Measurements from ENCODE around the gene PHLPP1. TPM values are rescaled to one million over a fixed set of nuclear protein-coding genes. Genes with fewer than 3 reads are reported as not detected.

Gene PHLPP1
- total and polyA plus RNA-seq, 2 experiments from 2014 or later = 15.7 to 73.6 TPM

DNA sequence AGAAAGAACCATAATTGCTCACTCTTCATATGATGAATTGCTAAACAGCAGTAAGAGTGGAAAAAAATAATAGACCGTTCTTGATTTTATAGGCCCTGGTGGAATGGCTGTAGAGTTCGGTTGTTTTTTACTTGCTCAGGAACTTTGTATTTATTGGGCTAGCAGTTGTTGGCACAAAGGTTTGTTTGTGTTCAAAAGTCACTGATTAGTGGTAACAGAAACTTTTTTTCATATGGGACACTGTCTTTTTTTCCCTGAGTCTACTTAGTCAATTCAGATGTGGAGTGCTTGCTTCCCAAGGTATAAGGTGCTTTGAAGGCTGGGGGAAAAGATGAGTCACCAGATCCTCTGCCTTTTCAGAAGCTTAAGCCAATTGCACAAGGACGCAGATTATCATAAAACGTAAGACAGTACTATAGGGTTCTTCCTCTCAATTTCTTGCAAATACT is 25.8 kb downstream of the PHLPP1 start:
- no peak overlapping the region for H3K4me3 Mint-ChIP-seq
- peak; percentile 11; the same call in 2 of the 3 replicates for ATAC-seq
- H3K27ac Mint-ChIP-seq = peak overlapping the region; percentile 96

More for the DNA sequence above, 25.8 kb downstream of the PHLPP1 start:
- TF ChIP-seq NANOG (IDR thresholded peaks at IDR 0.05; ENCODE audit: borderline replicate concordance) (no peak), ZNF331 (CRISPR knock-in tag; IDR thresholded peaks at IDR 0.05; ENCODE audit: low read depth) (no peak), ZNF114 (CRISPR knock-in tag; IDR thresholded peaks at IDR 0.05) (no peak), EZH2 (IDR thresholded peaks at IDR 0.05; ENCODE audit: low read depth, unreplicated experiment) (no peak), STAT1 (IDR thresholded peaks at IDR 0.05; ENCODE audit: unreplicated experiment) (no peak), CREB1 (CRISPR knock-in tag; IDR thresholded peaks at IDR 0.05; ENCODE audit: low read depth) (no peak), JUNB (IDR thresholded peaks at IDR 0.05; ENCODE audit: unreplicated experiment) (no peak), POLR2AphosphoS5 (IDR thresholded peaks at IDR 0.05; ENCODE audit: low read depth) (no peak), EZH2phosphoT487 (IDR thresholded peaks at IDR 0.05; ENCODE audit: unreplicated experiment) (no peak)
- TF ChIP-seq, protein P1, sequence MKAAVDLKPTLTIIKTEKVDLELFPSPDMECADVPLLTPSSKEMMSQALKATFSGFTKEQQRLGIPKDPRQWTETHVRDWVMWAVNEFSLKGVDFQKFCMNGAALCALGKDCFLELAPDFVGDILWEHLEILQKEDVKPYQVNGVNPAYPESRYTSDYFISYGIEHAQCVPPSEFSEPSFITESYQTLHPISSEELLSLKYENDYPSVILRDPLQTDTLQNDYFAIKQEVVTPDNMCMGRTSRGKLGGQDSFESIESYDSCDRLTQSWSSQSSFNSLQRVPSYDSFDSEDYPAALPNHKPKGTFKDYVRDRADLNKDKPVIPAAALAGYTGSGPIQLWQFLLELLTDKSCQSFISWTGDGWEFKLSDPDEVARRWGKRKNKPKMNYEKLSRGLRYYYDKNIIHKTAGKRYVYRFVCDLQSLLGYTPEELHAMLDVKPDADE (IDR thresholded peaks at IDR 0.05) = no peak
- TF ChIP-seq, protein P2, sequence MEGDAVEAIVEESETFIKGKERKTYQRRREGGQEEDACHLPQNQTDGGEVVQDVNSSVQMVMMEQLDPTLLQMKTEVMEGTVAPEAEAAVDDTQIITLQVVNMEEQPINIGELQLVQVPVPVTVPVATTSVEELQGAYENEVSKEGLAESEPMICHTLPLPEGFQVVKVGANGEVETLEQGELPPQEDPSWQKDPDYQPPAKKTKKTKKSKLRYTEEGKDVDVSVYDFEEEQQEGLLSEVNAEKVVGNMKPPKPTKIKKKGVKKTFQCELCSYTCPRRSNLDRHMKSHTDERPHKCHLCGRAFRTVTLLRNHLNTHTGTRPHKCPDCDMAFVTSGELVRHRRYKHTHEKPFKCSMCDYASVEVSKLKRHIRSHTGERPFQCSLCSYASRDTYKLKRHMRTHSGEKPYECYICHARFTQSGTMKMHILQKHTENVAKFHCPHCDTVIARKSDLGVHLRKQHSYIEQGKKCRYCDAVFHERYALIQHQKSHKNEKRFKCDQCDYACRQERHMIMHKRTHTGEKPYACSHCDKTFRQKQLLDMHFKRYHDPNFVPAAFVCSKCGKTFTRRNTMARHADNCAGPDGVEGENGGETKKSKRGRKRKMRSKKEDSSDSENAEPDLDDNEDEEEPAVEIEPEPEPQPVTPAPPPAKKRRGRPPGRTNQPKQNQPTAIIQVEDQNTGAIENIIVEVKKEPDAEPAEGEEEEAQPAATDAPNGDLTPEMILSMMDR (conservative IDR thresholded peaks at IDR 0.05; ENCODE audit: low read depth in 2 of 2) = no peak
- TF ChIP-seq, protein P3, sequence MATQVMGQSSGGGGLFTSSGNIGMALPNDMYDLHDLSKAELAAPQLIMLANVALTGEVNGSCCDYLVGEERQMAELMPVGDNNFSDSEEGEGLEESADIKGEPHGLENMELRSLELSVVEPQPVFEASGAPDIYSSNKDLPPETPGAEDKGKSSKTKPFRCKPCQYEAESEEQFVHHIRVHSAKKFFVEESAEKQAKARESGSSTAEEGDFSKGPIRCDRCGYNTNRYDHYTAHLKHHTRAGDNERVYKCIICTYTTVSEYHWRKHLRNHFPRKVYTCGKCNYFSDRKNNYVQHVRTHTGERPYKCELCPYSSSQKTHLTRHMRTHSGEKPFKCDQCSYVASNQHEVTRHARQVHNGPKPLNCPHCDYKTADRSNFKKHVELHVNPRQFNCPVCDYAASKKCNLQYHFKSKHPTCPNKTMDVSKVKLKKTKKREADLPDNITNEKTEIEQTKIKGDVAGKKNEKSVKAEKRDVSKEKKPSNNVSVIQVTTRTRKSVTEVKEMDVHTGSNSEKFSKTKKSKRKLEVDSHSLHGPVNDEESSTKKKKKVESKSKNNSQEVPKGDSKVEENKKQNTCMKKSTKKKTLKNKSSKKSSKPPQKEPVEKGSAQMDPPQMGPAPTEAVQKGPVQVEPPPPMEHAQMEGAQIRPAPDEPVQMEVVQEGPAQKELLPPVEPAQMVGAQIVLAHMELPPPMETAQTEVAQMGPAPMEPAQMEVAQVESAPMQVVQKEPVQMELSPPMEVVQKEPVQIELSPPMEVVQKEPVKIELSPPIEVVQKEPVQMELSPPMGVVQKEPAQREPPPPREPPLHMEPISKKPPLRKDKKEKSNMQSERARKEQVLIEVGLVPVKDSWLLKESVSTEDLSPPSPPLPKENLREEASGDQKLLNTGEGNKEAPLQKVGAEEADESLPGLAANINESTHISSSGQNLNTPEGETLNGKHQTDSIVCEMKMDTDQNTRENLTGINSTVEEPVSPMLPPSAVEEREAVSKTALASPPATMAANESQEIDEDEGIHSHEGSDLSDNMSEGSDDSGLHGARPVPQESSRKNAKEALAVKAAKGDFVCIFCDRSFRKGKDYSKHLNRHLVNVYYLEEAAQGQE (IDR thresholded peaks at IDR 0.05; ENCODE audit: unreplicated experiment) = no peak
- TF ChIP-seq, protein P4, sequence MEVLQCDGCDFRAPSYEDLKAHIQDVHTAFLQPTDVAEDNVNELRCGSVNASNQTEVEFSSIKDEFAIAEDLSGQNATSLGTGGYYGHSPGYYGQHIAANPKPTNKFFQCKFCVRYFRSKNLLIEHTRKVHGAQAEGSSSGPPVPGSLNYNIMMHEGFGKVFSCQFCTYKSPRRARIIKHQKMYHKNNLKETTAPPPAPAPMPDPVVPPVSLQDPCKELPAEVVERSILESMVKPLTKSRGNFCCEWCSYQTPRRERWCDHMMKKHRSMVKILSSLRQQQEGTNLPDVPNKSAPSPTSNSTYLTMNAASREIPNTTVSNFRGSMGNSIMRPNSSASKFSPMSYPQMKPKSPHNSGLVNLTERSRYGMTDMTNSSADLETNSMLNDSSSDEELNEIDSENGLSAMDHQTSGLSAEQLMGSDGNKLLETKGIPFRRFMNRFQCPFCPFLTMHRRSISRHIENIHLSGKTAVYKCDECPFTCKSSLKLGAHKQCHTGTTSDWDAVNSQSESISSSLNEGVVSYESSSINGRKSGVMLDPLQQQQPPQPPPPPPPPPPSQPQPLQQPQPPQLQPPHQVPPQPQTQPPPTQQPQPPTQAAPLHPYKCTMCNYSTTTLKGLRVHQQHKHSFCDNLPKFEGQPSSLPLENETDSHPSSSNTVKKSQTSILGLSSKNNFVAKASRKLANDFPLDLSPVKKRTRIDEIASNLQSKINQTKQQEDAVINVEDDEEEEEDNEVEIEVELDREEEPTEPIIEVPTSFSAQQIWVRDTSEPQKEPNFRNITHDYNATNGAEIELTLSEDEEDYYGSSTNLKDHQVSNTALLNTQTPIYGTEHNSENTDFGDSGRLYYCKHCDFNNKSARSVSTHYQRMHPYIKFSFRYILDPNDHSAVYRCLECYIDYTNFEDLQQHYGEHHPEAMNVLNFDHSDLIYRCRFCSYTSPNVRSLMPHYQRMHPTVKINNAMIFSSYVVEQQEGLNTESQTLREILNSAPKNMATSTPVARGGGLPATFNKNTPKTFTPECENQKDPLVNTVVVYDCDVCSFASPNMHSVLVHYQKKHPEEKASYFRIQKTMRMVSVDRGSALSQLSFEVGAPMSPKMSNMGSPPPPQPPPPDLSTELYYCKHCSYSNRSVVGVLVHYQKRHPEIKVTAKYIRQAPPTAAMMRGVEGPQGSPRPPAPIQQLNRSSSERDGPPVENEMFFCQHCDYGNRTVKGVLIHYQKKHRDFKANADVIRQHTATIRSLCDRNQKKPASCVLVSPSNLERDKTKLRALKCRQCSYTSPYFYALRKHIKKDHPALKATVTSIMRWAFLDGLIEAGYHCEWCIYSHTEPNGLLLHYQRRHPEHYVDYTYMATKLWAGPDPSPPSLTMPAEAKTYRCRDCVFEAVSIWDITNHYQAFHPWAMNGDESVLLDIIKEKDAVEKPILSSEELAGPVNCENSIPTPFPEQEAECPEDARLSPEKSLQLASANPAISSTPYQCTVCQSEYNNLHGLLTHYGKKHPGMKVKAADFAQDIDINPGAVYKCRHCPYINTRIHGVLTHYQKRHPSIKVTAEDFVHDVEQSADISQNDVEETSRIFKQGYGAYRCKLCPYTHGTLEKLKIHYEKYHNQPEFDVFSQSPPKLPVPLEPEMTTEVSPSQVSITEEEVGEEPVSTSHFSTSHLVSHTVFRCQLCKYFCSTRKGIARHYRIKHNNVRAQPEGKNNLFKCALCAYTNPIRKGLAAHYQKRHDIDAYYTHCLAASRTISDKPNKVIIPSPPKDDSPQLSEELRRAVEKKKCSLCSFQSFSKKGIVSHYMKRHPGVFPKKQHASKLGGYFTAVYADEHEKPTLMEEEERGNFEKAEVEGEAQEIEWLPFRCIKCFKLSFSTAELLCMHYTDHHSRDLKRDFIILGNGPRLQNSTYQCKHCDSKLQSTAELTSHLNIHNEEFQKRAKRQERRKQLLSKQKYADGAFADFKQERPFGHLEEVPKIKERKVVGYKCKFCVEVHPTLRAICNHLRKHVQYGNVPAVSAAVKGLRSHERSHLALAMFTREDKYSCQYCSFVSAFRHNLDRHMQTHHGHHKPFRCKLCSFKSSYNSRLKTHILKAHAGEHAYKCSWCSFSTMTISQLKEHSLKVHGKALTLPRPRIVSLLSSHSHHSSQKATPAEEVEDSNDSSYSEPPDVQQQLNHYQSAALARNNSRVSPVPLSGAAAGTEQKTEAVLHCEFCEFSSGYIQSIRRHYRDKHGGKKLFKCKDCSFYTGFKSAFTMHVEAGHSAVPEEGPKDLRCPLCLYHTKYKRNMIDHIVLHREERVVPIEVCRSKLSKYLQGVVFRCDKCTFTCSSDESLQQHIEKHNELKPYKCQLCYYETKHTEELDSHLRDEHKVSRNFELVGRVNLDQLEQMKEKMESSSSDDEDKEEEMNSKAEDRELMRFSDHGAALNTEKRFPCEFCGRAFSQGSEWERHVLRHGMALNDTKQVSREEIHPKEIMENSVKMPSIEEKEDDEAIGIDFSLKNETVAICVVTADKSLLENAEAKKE (CRISPR knock-in tag; IDR thresholded peaks at IDR 0.05) = no peak
- peak overlapping the region; percentile 43 for H3K27ac ChIP-seq (ENCODE audit: low read depth)
- Mint-ChIP-seq H3K9me3 (no peaks in the 10 kb centered on the region), H3K4me1 (peaks cover 83% of the 10 kb centered on the region), H3K36me3 (ENCODE audit: low read depth) (peaks cover 14% of the 10 kb centered on the region), H3K27me3 (ENCODE audit: insufficient read depth, low read depth, poor library complexity) (peaks cover 5% of the 10 kb centered on the region)
- no peak overlapping the region for H3K4me3 ChIP-seq
- H3K79me2 ChIP-seq (replicated peaks; ENCODE audit: insufficient read depth) = peaks cover 100% of the 10 kb centered on the region
- peak; percentile 66 for DNase-seq (ENCODE audit: low spot score)
- no peaks in the 10 kb centered on the region for H3K9me2 ChIP-seq (ENCODE audit: insufficient read depth)
- peaks cover 13% of the 10 kb centered on the region for H4K20me1 ChIP-seq (replicated peaks; ENCODE audit: insufficient read depth)
- H3K27me3 ChIP-seq (ENCODE audit: insufficient read depth) = no peaks in the 10 kb centered on the region
- no peak overlapping the region for H2AFZ ChIP-seq
- H3K4me2 ChIP-seq = peak overlapping the region; percentile 2
- no peaks in the 10 kb centered on the region for H3F3A ChIP-seq (replicated peaks; ENCODE audit: low read depth)
- H3K36me3 ChIP-seq (ENCODE audit: insufficient read depth) = no peaks in the 10 kb centered on the region
- peaks cover 79% of the 10 kb centered on the region for H3K4me1 ChIP-seq (ENCODE audit: insufficient read depth)
